Medulla oblongata (tissue), 1 donor: ENCODE measurements around the gene EPB41L4A.

ENCODE experiments used
- DNase-seq: peaks from one replicate; pipeline ENCODE4 v3.0.0-alpha.2; 2015; ENCODE audit errors: extremely low spot score

The EPB41L4A gene

GRCh38 chr5:112308608-112309007, 110.5 kb downstream of the EPB41L4A start:
- DNase-seq, result no peak

DNA sequence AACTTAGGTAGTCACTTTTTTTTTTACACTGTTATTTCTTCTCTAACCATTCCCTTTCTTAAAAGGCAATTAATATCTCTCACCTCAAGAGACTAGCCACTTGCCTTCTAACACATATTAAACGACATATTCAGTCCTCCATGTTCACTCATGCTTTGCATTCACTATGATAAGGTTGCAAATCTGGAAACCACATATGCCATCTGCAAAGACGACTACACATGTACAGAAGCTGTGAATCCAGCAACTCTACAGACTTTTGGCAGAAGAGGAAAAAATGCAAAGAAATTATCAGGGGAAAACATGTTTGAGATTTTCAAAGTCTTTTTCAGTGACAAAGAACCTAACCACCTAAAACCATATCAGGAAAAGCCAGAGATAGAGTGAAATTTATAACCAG, 112.1 kb downstream of the EPB41L4A start:
- DNase-seq, result no peak

DNA sequence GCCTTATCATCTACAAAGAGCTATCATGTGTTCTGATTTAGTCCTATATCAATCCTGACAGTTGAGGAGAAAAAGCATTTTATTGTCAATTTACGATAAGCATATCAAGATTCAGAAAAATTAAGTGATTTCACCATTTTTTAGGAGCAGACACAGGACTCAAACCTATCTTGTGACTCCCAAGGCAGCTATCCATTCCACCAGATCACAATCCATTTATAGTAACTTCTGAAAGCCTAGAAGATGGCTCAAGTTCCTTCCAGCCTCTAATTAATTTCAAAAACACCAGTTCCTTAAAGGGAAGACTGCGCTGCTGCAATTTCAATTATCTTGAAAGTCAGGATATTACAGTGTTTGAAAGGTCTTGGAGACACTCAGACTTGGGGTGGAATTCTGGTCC, 114.3 kb downstream of the EPB41L4A start:
- no peak for DNase-seq

DNA sequence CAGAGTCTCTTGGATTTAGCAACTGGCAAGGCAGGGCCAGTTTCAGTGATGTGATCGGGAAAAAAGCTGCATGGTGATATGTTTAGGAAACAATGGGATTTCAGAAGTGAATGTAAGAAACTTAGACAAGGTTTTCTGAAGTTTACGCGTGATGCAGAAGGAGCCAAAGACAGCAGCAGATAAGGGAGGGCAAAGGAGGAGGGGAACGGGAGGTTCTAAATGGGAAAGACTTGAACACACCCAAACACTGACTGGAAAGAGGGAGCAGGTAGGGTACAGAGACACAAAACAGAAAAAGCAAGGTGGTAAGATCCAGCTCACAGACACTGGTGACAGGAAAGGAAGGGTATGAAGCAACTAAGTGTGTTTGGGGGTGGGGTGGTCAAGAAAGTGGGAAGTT, 115.4 kb downstream of the EPB41L4A start:
- no peak for DNase-seq

DNA sequence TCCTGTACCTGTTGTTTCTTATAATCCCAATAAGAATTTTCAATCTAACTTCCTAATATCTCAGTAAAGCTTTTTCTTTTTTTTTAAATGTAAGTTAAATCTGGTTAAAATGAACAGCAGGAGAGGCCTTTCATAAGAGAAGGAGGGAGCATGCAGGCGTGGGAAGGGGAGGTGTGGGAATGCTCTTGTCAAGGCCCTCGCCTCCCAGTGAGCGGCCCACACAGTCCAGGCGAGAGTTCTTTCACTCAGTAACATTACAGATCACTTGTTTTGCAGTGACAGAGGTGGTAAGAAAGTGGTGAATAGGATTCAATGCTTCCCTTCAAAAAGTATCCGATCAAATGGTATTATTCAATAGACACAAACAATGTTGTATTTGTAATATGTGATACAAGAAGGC, 125.0 kb downstream of the EPB41L4A start:
- no peak for DNase-seq

DNA sequence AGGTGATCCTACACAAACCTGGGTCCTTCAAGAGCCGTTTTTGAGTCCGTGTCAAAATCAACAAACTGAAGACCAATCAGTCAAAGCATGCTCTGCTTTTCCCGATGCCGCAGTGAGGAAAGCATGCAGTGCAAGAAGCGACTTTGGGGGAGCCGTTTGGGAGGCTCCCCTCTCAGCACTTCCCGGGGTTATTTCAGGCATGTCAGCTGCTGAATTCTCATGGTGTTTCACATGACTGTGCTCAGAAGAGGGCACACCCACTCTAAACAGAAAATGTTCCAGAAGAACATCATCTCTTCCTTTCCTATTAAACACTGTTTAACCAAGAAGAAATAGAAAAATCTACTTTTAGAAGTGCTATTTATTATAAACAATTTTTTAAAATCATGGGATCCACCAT, 125.5 kb downstream of the EPB41L4A start:
- no peak for DNase-seq

- no peak for DNase-seq
Measured at GRCh38 chr5:112290691-112291090, 128.4 kb downstream of the EPB41L4A start.

GRCh38 chr5:112289465-112289864, 129.6 kb downstream of the EPB41L4A start:
- no peak for DNase-seq

GRCh38 chr5:112283943-112284929, 134.8 kb downstream of the EPB41L4A start:
- DNase-seq, result no peak

DNA sequence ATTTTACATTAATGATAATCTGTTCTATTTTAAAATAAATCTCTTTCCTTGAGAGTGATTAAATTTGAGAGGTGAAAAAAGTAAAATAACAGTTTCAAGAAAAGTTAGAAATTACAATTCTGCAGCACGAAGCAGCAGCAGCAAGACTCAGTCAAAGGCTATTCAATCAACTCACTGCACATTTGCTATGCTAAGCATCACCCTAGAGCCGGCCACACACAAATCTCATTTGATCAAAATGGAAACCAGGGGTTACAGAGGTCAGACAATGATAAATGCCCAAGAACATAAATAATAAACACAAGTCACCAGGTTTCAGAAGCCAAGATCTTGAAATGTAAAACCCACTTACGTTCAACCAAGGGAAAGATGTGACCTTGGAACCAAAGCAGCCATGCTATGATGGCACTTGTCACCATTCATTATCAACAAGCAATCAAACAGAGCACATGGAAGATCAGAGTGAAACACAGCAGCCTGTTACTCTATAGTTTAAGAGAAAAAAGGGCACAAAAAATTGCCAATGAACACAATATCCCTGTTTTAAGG, 136.0 kb downstream of the EPB41L4A start:
- DNase-seq, result no peak

- DNase-seq, result no peak
Measured at GRCh38 chr5:112279082-112279481, 140.0 kb downstream of the EPB41L4A start.

DNA sequence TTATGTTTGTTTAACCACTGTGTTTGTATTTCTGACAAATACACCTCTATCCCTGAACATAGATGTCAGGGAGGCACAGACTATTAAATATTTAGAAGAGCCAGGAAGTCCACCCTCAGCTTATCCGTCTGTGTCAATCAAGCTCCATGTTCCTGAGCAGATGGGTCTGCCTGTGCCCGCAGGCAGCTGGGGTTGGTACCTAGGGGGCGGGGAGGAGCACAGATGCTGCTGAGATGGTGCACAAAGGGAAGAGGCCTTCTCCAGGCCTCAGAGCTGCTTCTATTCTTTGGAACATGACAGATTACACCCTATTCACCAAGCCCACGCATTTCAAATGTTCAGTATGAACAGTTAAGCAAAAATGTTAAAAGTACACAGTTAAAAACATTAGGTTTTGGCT, 142.1 kb downstream of the EPB41L4A start:
- no peak for DNase-seq

- DNase-seq, result no peak
Measured at GRCh38 chr5:112275671-112276070, 143.4 kb downstream of the EPB41L4A start.

- no peak for DNase-seq
Measured at GRCh38 chr5:112270299-112271293, 148.5 kb downstream of the EPB41L4A start.

- no peak for DNase-seq
Measured at GRCh38 chr5:112267231-112267630, 151.8 kb downstream of the EPB41L4A start.

GRCh38 chr5:112264666-112265065, 154.4 kb downstream of the EPB41L4A start:
- no peak for DNase-seq

DNA sequence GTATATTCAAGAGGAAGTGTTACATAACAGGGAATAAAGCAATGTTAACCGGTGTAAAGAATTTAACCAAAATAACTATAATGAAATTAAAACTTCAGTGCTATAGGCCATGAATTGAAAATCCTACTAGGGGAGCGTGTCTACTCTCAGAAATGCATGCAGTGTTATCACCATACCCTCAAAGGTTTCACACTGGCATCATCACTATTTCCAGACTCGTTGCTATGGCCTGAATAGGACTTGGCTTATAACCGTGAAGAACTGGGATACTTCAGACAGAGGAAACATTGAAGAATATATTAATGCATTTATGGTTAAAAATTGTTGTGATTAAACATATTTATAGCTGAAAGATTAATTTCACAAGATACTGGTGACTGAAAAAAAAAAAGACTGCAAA, 154.9 kb downstream of the EPB41L4A start:
- DNase-seq, result no peak

GRCh38 chr5:112263469-112263868, 155.6 kb downstream of the EPB41L4A start:
- no peak for DNase-seq

DNA sequence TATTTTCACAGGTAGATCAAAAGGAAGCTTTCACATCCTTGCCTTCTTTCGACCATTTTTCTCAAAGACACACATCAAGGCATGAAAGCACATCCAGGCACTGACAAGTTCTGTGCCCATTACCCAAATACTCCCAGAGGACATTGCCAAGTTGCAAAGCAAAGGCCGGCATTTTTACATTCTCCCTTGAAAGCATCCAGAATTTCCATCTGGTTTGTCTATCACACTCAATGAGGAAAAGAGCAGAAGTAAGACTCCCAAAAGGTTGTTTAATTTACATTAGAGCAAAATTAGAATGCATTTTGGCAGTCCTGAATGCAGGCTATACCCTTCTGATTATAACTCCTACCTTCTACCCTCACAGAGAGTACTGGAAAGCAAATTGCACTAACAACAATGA, 160.5 kb downstream of the EPB41L4A start:
- DNase-seq, result no peak

- DNase-seq, result no peak
Measured at GRCh38 chr5:112257976-112258375, 161.1 kb downstream of the EPB41L4A start.

GRCh38 chr5:112257005-112257404, 162.1 kb downstream of the EPB41L4A start:
- DNase-seq, result no peak

- no peak for DNase-seq
Measured at GRCh38 chr5:112254303-112254702, 164.8 kb downstream of the EPB41L4A start.
